ENCODE measurements around the gene SLC6A19.
A peak's percentile ranks its signal among the peaks of the same experiment; 100 is the strongest.

Gene SLC6A19

GRCh38 chr5:1164696-1165630, 36.4 kb upstream of the SLC6A19 start:
- Histone ChIP-seq H3K4me3 (IDR thresholded peaks at IDR 0.05; ENCODE audit: insufficient read depth, low read depth, low read length) (no peak overlapping the region), H4K20me1 (ENCODE audit: insufficient read depth) (no peaks in the 10 kb centered on the region), H3K27me3 (ENCODE audit: insufficient read depth, low read depth) (no peaks in the 10 kb centered on the region), H3K4me1 (ENCODE audit: low read depth, poor library complexity, severe bottlenecking) (peaks cover 23% of the 10 kb centered on the region), H3K79me2 (ENCODE audit: insufficient read depth, low read depth) (no peaks in the 10 kb centered on the region), H2AFZ (ENCODE audit: low read depth) (no peak overlapping the region), H3K9ac (no peak overlapping the region), H3K4me2 (no peak overlapping the region), H3K36me3 (ENCODE audit: insufficient read depth) (no peaks in the 10 kb centered on the region), H3K27ac (no peak overlapping the region)
- no peak for TF ChIP-seq CTCF (conservative IDR thresholded peaks at IDR 0.05; ENCODE audit: low read depth, low read length)

- Histone ChIP-seq H3K4me3 (IDR thresholded peaks at IDR 0.05; ENCODE audit: insufficient read depth, low read depth, low read length) (no peak overlapping the region), H3K79me2 (ENCODE audit: insufficient read depth, low read depth) (no peaks in the 10 kb centered on the region), H3K9ac (no peak overlapping the region), H3K4me2 (no peak overlapping the region), H4K20me1 (ENCODE audit: insufficient read depth) (no peaks in the 10 kb centered on the region), H2AFZ (ENCODE audit: low read depth) (no peak overlapping the region), H3K36me3 (ENCODE audit: insufficient read depth) (no peaks in the 10 kb centered on the region), H3K4me1 (ENCODE audit: low read depth, poor library complexity, severe bottlenecking) (peaks cover 26% of the 10 kb centered on the region), H3K27me3 (ENCODE audit: insufficient read depth, low read depth) (no peaks in the 10 kb centered on the region), H3K27ac (no peak overlapping the region)
- no peak for TF ChIP-seq CTCF (conservative IDR thresholded peaks at IDR 0.05; ENCODE audit: low read depth, low read length)
Measured at GRCh38 chr5:1165864-1166263, 35.5 kb upstream of the SLC6A19 start.

- no peaks in the 10 kb centered on the region for H3K27me3 ChIP-seq (ENCODE audit: insufficient read depth, low read depth)
- H3K79me2 ChIP-seq (ENCODE audit: insufficient read depth, low read depth) = no peaks in the 10 kb centered on the region
- no peak overlapping the region for H3K27ac ChIP-seq
- H3K36me3 ChIP-seq (ENCODE audit: insufficient read depth) = no peaks in the 10 kb centered on the region
- no peaks in the 10 kb centered on the region for H4K20me1 ChIP-seq (ENCODE audit: insufficient read depth)
- no peak overlapping the region for H3K4me3 ChIP-seq (IDR thresholded peaks at IDR 0.05; ENCODE audit: insufficient read depth, low read depth, low read length)
- no peak overlapping the region for H3K4me2 ChIP-seq
- no peak overlapping the region for H2AFZ ChIP-seq (ENCODE audit: low read depth)
- H3K9ac ChIP-seq = no peak overlapping the region
- TF ChIP-seq CTCF (conservative IDR thresholded peaks at IDR 0.05; ENCODE audit: low read depth, low read length) = no peak
- H3K4me1 ChIP-seq (ENCODE audit: low read depth, poor library complexity, severe bottlenecking) = peaks cover 27% of the 10 kb centered on the region
Measured at GRCh38 chr5:1166370-1166769, 35.0 kb upstream of the SLC6A19 start.

GRCh38 chr5:1167361-1167727, 34.1 kb upstream of the SLC6A19 start:
- Histone ChIP-seq H3K27me3 (ENCODE audit: insufficient read depth, low read depth) (no peaks in the 10 kb centered on the region), H4K20me1 (ENCODE audit: insufficient read depth) (no peaks in the 10 kb centered on the region), H3K4me2 (peak overlapping the region; percentile 92), H3K4me3 (IDR thresholded peaks at IDR 0.05; ENCODE audit: insufficient read depth, low read depth, low read length) (no peak overlapping the region), H3K79me2 (ENCODE audit: insufficient read depth, low read depth) (no peaks in the 10 kb centered on the region), H3K9ac (no peak overlapping the region), H3K36me3 (ENCODE audit: insufficient read depth) (no peaks in the 10 kb centered on the region), H3K27ac (peak overlapping the region; percentile 79; the same call in 1 of the 2 replicates), H3K4me1 (ENCODE audit: low read depth, poor library complexity, severe bottlenecking) (peaks cover 24% of the 10 kb centered on the region), H2AFZ (ENCODE audit: low read depth) (peak overlapping the region; percentile 93)
- no peak for TF ChIP-seq CTCF (conservative IDR thresholded peaks at IDR 0.05; ENCODE audit: low read depth, low read length)

Data from KMS-11 (cell line).